BJ (cell line): Measurements from ENCODE around the gene NR2C1. TPM values are rescaled to one million over a fixed set of nuclear protein-coding genes. Genes with fewer than 3 reads are reported as not detected.

Source experiments
- CTCF ChIA-PET: fragments of 350-600 bp; formaldehyde crosslinking; extraction: SDS; loops from one replicate; lab custom pipeline; 2021; ENCODE audit warnings: antibody characterized with exemption, inconsistent platforms; lab: Yijun Ruan, JAX
- POLR2A ChIA-PET: fragments of 300-600 bp; sonication (Branson Sonifier 250); formaldehyde crosslinking; extraction: SDS; loops from one replicate; lab custom pipeline; 2021; ENCODE audit warnings: antibody characterized with exemption; lab: Charles Lee
- DNase-seq: peaks from one replicate; pipeline ENCODE4 v3.0.0-alpha.2; 2011; ENCODE audit warnings: low read depth
- H3K27me3 ChIP-seq: 2 replicates; pipeline ENCODE4 v1.6.0; 2011; ENCODE audit warnings: low read length; ENCODE audit not compliant: control insufficient read depth, insufficient read depth
- H3K36me3 ChIP-seq: 2 replicates; pipeline ENCODE4 v1.5.1; 2011; ENCODE audit warnings: low read length; ENCODE audit not compliant: control insufficient read depth, insufficient read depth
- H3K4me3 ChIP-seq: 2 replicates; pipeline ENCODE4 v1.5.1; 2011; ENCODE audit warnings: low read depth, mild to moderate bottlenecking, control low read depth, low read length
- polyA plus RNA-seq: library from polyadenylated mRNA; depleted of rRNA; stranded (reverse); fragments of >200 nt; gene quantifications from 2 replicates; pipeline ENCODE4 v1.2.3, GENCODE V29; 2011
- TF ChIP-seq, protein P1 (sequence below): IDR thresholded peaks from 2 replicates; pipeline ENCODE4 v1.5.1; 2011; ENCODE audit warnings: low read depth, mild to moderate bottlenecking, control low read depth, inconsistent platforms, low read length, moderate library complexity; ENCODE audit not compliant: insufficient read depth

The NR2C1 gene
- polyA plus RNA-seq, 1 experiment, result 12.1 TPM

DNA sequence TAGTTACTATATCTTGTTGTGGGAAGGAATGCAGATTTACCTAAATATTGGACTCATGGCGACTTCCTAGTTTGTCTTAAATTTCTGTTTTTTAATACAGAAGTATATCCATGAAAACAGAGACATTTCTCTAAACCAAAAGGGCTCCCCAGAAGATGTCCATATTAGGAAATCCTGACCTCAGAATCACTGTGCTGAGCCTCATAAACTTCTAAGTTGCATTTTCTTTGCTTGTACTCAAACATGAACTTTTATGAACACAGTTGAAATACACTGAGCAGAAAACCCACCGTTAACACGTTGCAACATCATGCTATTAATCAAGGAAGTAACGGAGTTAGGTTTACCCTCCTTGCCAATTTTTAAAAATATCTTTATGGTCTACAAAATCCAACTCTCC is 42.9 kb upstream of the NR2C1 start:
- no peak for DNase-seq
- Histone ChIP-seq H3K27me3 (no peaks in the 10 kb centered on the region), H3K36me3 (no peaks in the 10 kb centered on the region), H3K4me3 (no peak overlapping the region)
- CTCF ChIA-PET, result interaction anchor here (0.6 to 3.4 kb wide), 9 partner anchors 16 to 418 kb away, joined by 3 to 53 read pairs (median 3); partner anchors contain the start of genes FGD6 and VEZT
- POLR2A ChIA-PET, result no interaction called here
- TF ChIP-seq, protein P1, sequence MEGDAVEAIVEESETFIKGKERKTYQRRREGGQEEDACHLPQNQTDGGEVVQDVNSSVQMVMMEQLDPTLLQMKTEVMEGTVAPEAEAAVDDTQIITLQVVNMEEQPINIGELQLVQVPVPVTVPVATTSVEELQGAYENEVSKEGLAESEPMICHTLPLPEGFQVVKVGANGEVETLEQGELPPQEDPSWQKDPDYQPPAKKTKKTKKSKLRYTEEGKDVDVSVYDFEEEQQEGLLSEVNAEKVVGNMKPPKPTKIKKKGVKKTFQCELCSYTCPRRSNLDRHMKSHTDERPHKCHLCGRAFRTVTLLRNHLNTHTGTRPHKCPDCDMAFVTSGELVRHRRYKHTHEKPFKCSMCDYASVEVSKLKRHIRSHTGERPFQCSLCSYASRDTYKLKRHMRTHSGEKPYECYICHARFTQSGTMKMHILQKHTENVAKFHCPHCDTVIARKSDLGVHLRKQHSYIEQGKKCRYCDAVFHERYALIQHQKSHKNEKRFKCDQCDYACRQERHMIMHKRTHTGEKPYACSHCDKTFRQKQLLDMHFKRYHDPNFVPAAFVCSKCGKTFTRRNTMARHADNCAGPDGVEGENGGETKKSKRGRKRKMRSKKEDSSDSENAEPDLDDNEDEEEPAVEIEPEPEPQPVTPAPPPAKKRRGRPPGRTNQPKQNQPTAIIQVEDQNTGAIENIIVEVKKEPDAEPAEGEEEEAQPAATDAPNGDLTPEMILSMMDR, result no peak

DNA sequence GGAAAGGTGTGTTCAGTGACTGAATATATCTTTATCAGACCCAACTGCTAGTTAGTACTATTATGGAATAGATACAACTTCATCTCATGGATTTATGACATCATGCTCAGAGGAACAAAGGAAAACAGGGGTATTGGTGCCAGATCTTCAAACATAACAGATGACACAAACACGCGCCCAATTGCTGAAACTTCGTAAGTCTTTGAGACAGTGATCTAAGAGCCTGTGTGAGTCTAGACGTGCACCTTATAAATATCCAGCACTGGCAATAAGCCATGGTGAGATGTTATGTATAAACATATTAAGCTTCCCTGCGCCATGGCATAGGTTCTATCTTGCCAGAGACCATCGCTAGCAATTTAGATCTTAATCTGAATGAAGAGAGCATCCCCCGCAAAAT is 42.2 kb upstream of the NR2C1 start:
- ChIA-PET CTCF (interaction anchor here (1.3 to 3.4 kb wide), 4 partner anchors 100 to 419 kb away, joined by 3 to 53 read pairs (median 20); partner anchors contain the start of genes FGD6 and VEZT), POLR2A (no interaction called here)

DNA sequence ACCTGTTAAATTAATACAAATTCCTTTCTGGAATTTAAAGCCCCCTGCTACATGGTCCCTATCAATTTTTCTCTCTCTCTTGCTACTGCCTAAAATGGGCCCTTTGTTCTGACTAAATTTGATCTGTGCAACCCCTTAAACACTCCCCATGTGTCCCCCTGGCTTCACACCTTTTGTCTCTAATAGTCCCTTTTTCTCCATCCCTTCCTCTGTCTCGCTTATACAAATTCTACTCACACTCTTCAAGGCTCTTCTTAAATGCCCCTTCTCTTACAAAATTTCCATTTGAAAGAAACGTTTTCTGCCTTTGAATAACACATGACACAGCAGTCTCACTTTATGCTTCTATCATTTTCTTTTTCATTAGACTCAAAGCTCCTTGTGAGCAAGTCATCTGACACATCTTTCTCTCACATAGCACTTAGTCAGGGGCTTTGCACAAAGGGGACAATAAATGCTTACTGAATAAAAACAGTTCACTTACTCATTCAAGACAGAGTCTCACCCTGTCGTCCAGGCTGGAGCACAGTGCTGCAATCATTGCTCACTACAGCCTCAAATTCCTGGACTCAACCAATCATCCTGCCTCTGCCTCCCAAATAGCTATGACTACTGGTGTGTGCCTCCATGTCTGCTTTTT is 41.5 kb upstream of the NR2C1 start:
- DNase-seq, result no peak
- CTCF ChIA-PET, result interaction anchor here (1.3 to 3.4 kb wide), 3 partner anchors 101 to 223 kb away, joined by 3 to 53 read pairs (median 34); partner anchors contain the start of genes FGD6 and VEZT
- Histone ChIP-seq H3K27me3 (no peaks in the 10 kb centered on the region), H3K36me3 (no peaks in the 10 kb centered on the region), H3K4me3 (no peak overlapping the region)
- TF ChIP-seq, protein P1, result no peak
- POLR2A ChIA-PET, result interaction anchor here (0.6 kb wide), 1 partner anchor 222 kb away, joined by 5 read pairs; no protein-coding TSS in a partner anchor

More for the DNA sequence above, 42.2 kb upstream of the NR2C1 start:
- no peak for DNase-seq
- TF ChIP-seq, protein P1, result no peak
- Histone ChIP-seq H3K27me3 (no peaks in the 10 kb centered on the region), H3K4me3 (no peak overlapping the region), H3K36me3 (no peaks in the 10 kb centered on the region)

DNA sequence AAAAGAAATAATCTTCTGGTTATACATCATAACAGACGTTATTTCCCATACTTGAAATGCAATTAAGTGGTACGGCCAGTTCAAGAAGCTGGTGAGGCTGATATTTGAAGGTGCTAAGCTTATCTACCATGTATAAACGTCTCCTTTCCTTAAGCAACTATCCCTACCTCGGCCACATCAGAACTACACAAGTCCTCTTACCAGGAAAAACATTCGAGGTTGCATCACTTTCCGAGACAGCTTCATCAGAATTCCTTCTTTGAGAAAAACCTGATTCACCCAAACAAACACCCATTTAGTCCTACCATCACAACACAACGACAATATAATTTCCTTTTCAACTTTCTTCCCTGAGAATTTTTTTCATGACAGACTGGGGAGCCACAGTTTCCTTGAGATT is 33.9 kb upstream of the NR2C1 start:
- CTCF ChIA-PET, result interaction anchor here (0.9 kb wide), 1 partner anchor 227 kb away, joined by 3 read pairs; no protein-coding TSS in a partner anchor
- DNase-seq, result no peak
- TF ChIP-seq, protein P1, result no peak
- Histone ChIP-seq H3K36me3 (peaks cover 4% of the 10 kb centered on the region), H3K27me3 (no peaks in the 10 kb centered on the region), H3K4me3 (no peak overlapping the region)
- POLR2A ChIA-PET, result no interaction called here

DNA sequence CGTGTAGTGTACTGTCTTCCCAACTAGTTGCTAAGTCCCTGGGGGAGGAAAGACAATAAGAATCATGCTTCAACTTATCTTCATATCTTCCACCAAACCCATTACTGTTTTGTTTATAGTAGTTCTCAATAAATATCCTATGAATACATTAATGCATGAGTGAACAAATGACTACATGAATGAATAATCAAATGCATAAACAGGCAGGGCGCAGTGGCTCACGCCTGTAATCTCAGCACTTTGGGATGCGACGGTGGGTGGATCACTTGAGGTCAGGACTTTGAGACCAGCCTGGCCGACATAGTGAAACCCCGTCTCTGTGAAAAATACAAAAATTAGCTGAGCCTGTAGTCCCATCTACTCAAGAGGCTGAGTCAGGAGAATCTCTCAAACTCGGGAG is 32.1 kb upstream of the NR2C1 start:
- CTCF ChIA-PET, result interaction anchor here (0.6 to 0.7 kb wide), 2 partner anchors 27 to 105 kb away, joined by 3 to 4 read pairs; no protein-coding TSS in a partner anchor
- Histone ChIP-seq H3K27me3 (no peaks in the 10 kb centered on the region), H3K4me3 (no peak overlapping the region), H3K36me3 (peaks cover 5% of the 10 kb centered on the region)
- TF ChIP-seq, protein P1, result no peak
- POLR2A ChIA-PET, result no interaction called here
- no peak for DNase-seq
